Suprapubic skin (tissue), 4 donors: ENCODE data around the gene ZBTB20. TPM values are rescaled to one million over a fixed set of nuclear protein-coding genes. Genes with fewer than 3 reads are reported as not detected.

Source experiments
- DNase-seq, 2 donors: peaks; one replicate each; pipeline ENCODE4 v3.0.0-alpha.2; 2019; ENCODE audit warnings: low spot score in 2 of 2
- H3K27ac ChIP-seq: fragments of 200-600 bp; sonication (generic); one replicate; pipeline ENCODE4 v1.5.1; 2019
- H3K27me3 ChIP-seq: fragments of 200-600 bp; sonication (generic); one replicate; pipeline ENCODE4 v1.5.1; 2019
- H3K36me3 ChIP-seq: fragments of 200-600 bp; sonication (generic); one replicate; pipeline ENCODE4 v1.5.1; 2019
- H3K4me1 ChIP-seq: fragments of 200-600 bp; sonication (generic); one replicate; pipeline ENCODE4 v1.5.1; 2019
- H3K4me3 ChIP-seq: fragments of 200-600 bp; sonication (generic); one replicate; pipeline ENCODE4 v1.5.1; 2019; ENCODE audit warnings: mild to moderate bottlenecking
- H3K9me3 ChIP-seq: fragments of 200-600 bp; sonication (generic); one replicate; pipeline ENCODE4 v1.5.1; 2019
- CTCF ChIP-seq, 2 donors: fragments of 200-600 bp in 1 of 2; fragments of 450-650 bp in 1 of 2; sonication (generic) in 1 of 2; IDR thresholded peaks; one replicate each; pipeline ENCODE4 v1.5.1; 2016 to 2019; ENCODE audit warnings: antibody characterized with exemption in 2 of 2, mild to moderate bottlenecking in 1 of 2, moderate library complexity in 1 of 2
- EP300 ChIP-seq: sonication (generic); formaldehyde crosslinking; IDR thresholded peaks from one replicate; pipeline ENCODE4 v1.6.1; 2017; ENCODE audit warnings: antibody characterized with exemption
- POLR2A ChIP-seq, 2 donors: fragments of 450-650 bp; IDR thresholded peaks; one replicate each; pipeline ENCODE4 v1.6.1; 2017; ENCODE audit warnings: antibody characterized with exemption in 2 of 2, mild to moderate bottlenecking in 2 of 2, moderate library complexity in 2 of 2
- POLR2AphosphoS5 ChIP-seq, 3 donors: sonication (generic); formaldehyde crosslinking; IDR thresholded peaks; one replicate each; pipeline ENCODE4 v1.6.1; 2017; ENCODE audit warnings: antibody characterized with exemption in 3 of 3
- WGBS: methylation state at CpG from one replicate; pipeline ENCODE4 v1.1.5; 2018; 5-methylcytosine and 5-hydroxymethylcytosine counted together
- total RNA-seq, 4 donors: library from RNA; depleted of rRNA; stranded (reverse); fragments of >200 nt; gene quantifications; one replicate each; pipeline ENCODE4 v1.1.0, GENCODE V29; 2016

Gene ZBTB20
- total RNA-seq, 4 donors from 2014 or later, result 23.6 to 77.2 (median 39.4) TPM

GRCh38 chr3:114743746-114744485, 403.2 kb downstream of the ZBTB20 start:
- no peak for DNase-seq
- 89% methylated on average over 5 of the region's 5 CpGs for WGBS
- Histone ChIP-seq H3K27ac (no peak overlapping the region), H3K4me3 (no peak overlapping the region), H3K9me3 (no peaks in the 10 kb centered on the region), H3K4me1 (peaks cover 12% of the 10 kb centered on the region), H3K27me3 (no peaks in the 10 kb centered on the region), H3K36me3 (peaks cover 3% of the 10 kb centered on the region)
- TF ChIP-seq POLR2A (IDR thresholded peaks at IDR 0.05) (no peak), EP300 (no peak), CTCF (IDR thresholded peaks at IDR 0.05) (no peak), POLR2AphosphoS5 (IDR thresholded peaks at IDR 0.05) (no peak)

DNA sequence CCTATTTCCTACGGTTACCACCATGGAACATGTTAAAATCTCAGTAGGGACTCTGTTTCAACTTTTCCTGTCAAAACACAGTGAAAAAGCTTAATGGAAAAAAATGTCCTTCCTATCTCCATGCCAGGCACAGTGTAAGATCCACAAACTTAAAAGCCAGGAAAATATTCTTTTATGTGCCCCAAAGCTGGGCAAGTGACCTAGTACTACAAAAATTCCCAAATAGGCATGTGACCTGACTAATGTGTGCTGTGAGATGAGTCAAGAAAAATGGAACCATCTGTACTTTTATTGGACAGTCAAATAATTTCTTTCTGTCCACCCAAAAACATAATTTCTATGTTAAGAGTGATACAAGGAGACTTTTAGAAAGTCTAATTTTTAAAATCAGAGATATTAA, 406.0 kb downstream of the ZBTB20 start:
- WGBS, result 65% methylated on average over 1 of the region's 1 CpG
- no peaks in the 10 kb centered on the region for H3K27me3 ChIP-seq
- H3K9me3 ChIP-seq, result no peaks in the 10 kb centered on the region
- H3K36me3 ChIP-seq, result peaks cover 3% of the 10 kb centered on the region
- no peak overlapping the region for H3K27ac ChIP-seq
- no peak overlapping the region for H3K4me3 ChIP-seq
- H3K4me1 ChIP-seq, result peaks cover 8% of the 10 kb centered on the region
- no peak for DNase-seq
- no peak for TF ChIP-seq POLR2AphosphoS5 (IDR thresholded peaks at IDR 0.05)
- no peak for TF ChIP-seq EP300
- TF ChIP-seq CTCF (IDR thresholded peaks at IDR 0.05), result no peak
- TF ChIP-seq POLR2A (IDR thresholded peaks at IDR 0.05), result no peak

- H3K4me1 ChIP-seq, result peaks cover 4% of the 10 kb centered on the region
- H3K27me3 ChIP-seq, result no peaks in the 10 kb centered on the region
- DNase-seq, result no peak
- H3K36me3 ChIP-seq, result peaks cover 3% of the 10 kb centered on the region
- no peak overlapping the region for H3K27ac ChIP-seq
- TF ChIP-seq CTCF (IDR thresholded peaks at IDR 0.05) (no peak), POLR2A (IDR thresholded peaks at IDR 0.05) (no peak), POLR2AphosphoS5 (IDR thresholded peaks at IDR 0.05) (no peak), EP300 (no peak)
- no peak overlapping the region for H3K4me3 ChIP-seq
- H3K9me3 ChIP-seq, result no peaks in the 10 kb centered on the region
- WGBS, result 88% methylated on average over 1 of the region's 1 CpG
These were observed 407.5 kb downstream of the ZBTB20 start for GRCh38 chr3:114739627-114740026.

DNA sequence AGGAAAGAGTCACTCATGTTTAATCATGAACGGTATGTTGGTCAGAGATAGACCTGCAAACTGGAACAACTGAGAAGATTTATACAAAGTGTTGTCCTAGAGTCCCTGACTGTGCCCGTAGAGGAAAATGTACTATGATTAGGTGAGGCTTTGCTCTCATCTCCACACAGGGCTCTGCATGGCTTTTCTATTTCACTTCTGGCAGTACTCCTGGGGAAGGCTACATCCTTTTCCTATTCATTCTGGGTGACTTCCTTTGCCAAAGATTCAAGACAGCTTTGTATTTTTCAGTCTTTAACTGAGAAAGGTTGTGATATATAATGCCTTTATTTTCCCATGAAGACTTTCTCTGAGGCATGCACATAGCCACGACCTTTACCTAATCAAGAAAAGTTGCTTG, 414.7 kb downstream of the ZBTB20 start:
- no peak overlapping the region for H3K4me3 ChIP-seq
- H3K9me3 ChIP-seq, result no peaks in the 10 kb centered on the region
- no peak for TF ChIP-seq EP300
- TF ChIP-seq POLR2A (IDR thresholded peaks at IDR 0.05), result no peak
- TF ChIP-seq CTCF (IDR thresholded peaks at IDR 0.05), result no peak
- TF ChIP-seq POLR2AphosphoS5 (IDR thresholded peaks at IDR 0.05), result no peak
- H3K36me3 ChIP-seq, result no peaks in the 10 kb centered on the region
- H3K4me1 ChIP-seq, result no peaks in the 10 kb centered on the region
- H3K27me3 ChIP-seq, result no peaks in the 10 kb centered on the region
- 42% methylated on average over 3 of the region's 3 CpGs for WGBS
- DNase-seq, result no peak
- H3K27ac ChIP-seq, result no peak overlapping the region

- no peaks in the 10 kb centered on the region for H3K9me3 ChIP-seq
- H3K36me3 ChIP-seq, result no peaks in the 10 kb centered on the region
- TF ChIP-seq POLR2A (IDR thresholded peaks at IDR 0.05) (no peak), EP300 (no peak), CTCF (IDR thresholded peaks at IDR 0.05) (no peak), POLR2AphosphoS5 (IDR thresholded peaks at IDR 0.05) (no peak)
- no peaks in the 10 kb centered on the region for H3K27me3 ChIP-seq
- no peaks in the 10 kb centered on the region for H3K4me1 ChIP-seq
- no peak overlapping the region for H3K4me3 ChIP-seq
- WGBS, result 62% methylated on average over 1 of the region's 1 CpG
- no peak overlapping the region for H3K27ac ChIP-seq
- DNase-seq, result no peak
These were observed 416.7 kb downstream of the ZBTB20 start for GRCh38 chr3:114730397-114730796.
